ENCODE data around the gene ELF1.

The ELF1 gene

GRCh38 chr13:40961214-40961613 is 57.9 kb downstream of the ELF1 start:
- no peak overlapping the region for H3K27ac ChIP-seq
- TF ChIP-seq, protein P1, sequence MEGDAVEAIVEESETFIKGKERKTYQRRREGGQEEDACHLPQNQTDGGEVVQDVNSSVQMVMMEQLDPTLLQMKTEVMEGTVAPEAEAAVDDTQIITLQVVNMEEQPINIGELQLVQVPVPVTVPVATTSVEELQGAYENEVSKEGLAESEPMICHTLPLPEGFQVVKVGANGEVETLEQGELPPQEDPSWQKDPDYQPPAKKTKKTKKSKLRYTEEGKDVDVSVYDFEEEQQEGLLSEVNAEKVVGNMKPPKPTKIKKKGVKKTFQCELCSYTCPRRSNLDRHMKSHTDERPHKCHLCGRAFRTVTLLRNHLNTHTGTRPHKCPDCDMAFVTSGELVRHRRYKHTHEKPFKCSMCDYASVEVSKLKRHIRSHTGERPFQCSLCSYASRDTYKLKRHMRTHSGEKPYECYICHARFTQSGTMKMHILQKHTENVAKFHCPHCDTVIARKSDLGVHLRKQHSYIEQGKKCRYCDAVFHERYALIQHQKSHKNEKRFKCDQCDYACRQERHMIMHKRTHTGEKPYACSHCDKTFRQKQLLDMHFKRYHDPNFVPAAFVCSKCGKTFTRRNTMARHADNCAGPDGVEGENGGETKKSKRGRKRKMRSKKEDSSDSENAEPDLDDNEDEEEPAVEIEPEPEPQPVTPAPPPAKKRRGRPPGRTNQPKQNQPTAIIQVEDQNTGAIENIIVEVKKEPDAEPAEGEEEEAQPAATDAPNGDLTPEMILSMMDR (IDR thresholded peaks at IDR 0.05) = no peak
- TF ChIP-seq ZFX (IDR thresholded peaks at IDR 0.05; ENCODE audit: borderline replicate concordance) = no peak

GRCh38 chr13:40960716-40961115 is 58.4 kb downstream of the ELF1 start:
- no peak overlapping the region for H3K27ac ChIP-seq
- TF ChIP-seq ZFX (IDR thresholded peaks at IDR 0.05; ENCODE audit: borderline replicate concordance) = no peak
- TF ChIP-seq, protein P1 (IDR thresholded peaks at IDR 0.05) = no peak

DNA sequence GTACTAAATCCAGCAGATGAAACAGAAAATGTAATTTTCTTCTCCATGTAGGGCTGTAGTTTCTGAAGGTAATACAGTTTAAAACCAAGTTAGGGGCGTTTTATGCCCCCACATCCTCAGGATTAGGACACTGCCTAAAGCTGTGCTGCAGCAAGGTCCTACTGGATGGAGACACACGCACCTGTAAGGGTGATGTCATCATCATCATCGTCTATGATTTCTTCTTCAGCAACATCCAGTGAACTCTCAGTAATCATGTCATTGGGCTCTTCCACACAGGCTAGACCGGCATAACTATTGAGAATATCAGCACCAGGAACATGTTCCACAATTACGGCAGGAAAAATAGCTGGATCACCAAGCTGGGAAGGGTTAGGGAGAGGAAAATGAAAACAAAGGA is 60.5 kb downstream of the ELF1 start:
- TF ChIP-seq, protein P1 (IDR thresholded peaks at IDR 0.05) = no peak
- no peak for TF ChIP-seq ZFX (IDR thresholded peaks at IDR 0.05; ENCODE audit: borderline replicate concordance)
- H3K27ac ChIP-seq = no peak overlapping the region

- TF ChIP-seq ZFX (IDR thresholded peaks at IDR 0.05; ENCODE audit: borderline replicate concordance) = no peak
- TF ChIP-seq, protein P1 (IDR thresholded peaks at IDR 0.05) = no peak
Observed at GRCh38 chr13:40946485-40946884, 72.6 kb downstream of the ELF1 start.

GRCh38 chr13:40943073-40943472 is 76.0 kb downstream of the ELF1 start:
- no peak for TF ChIP-seq ZFX (IDR thresholded peaks at IDR 0.05; ENCODE audit: borderline replicate concordance)
- H3K27ac ChIP-seq = no peak overlapping the region

More at GRCh38 chr13:40946485-40946884, 72.6 kb downstream of the ELF1 start:
- no peak overlapping the region for H3K27ac ChIP-seq

- TF ChIP-seq ZFX (IDR thresholded peaks at IDR 0.05; ENCODE audit: borderline replicate concordance) = no peak
- TF ChIP-seq, protein P1 (IDR thresholded peaks at IDR 0.05) = no peak
- H3K27ac ChIP-seq = no peak overlapping the region
Observed at GRCh38 chr13:40941581-40941980, 77.5 kb downstream of the ELF1 start.

GRCh38 chr13:40940841-40941240 is 78.3 kb downstream of the ELF1 start:
- TF ChIP-seq, protein P1 (IDR thresholded peaks at IDR 0.05) = no peak
- TF ChIP-seq ZFX (IDR thresholded peaks at IDR 0.05; ENCODE audit: borderline replicate concordance) = no peak
- no peak overlapping the region for H3K27ac ChIP-seq

GRCh38 chr13:40933508-40934204 is 85.5 kb downstream of the ELF1 start:
- H3K27ac ChIP-seq = no peak overlapping the region
- no peak for TF ChIP-seq ZFX (IDR thresholded peaks at IDR 0.05; ENCODE audit: borderline replicate concordance)
- TF ChIP-seq, protein P1 (IDR thresholded peaks at IDR 0.05) = no peak
